Keratinocyte (primary cell): Measurements from ENCODE around the gene CLINT1. TPM values are rescaled to one million over a fixed set of nuclear protein-coding genes. Genes with fewer than 3 reads are reported as not detected.

ENCODE experiments used
- DNase-seq: peaks from one replicate; pipeline ENCODE4 v3.0.0-alpha.2; 2011; ENCODE audit warnings: low read depth, missing footprints, low spot score
- FAIRE-seq: peaks from 2 replicates; lab custom pipeline; 2011; peaks lifted over from hg19 to GRCh38; lab: Jason Lieb, UNC
- H2AFZ ChIP-seq: 2 replicates; pipeline ENCODE4 v1.6.0; 2012; ENCODE audit warnings: low read length, control low read depth, inconsistent platforms; ENCODE audit not compliant: control insufficient read depth
- H3K27ac ChIP-seq: 2 replicates; pipeline ENCODE4 v1.5.1; 2011; ENCODE audit warnings: low read length; ENCODE audit not compliant: control insufficient read depth, insufficient read depth
- H3K27me3 ChIP-seq: 3 replicates; pipeline ENCODE4 v1.6.0; 2011; ENCODE audit warnings: low read length; ENCODE audit not compliant: control insufficient read depth, insufficient read depth; ENCODE audit errors: extremely low read depth
- H3K36me3 ChIP-seq, 2 experiments: 2 replicates in 1 of 2; 3 replicates in 1 of 2; pipeline ENCODE4 v1.5.1; 2011; ENCODE audit warnings: low read length in 2 of 2, mild to moderate bottlenecking in 1 of 2; ENCODE audit not compliant: control insufficient read depth in 2 of 2, insufficient read depth in 2 of 2; ENCODE audit errors: extremely low read depth in 1 of 2
- H3K4me1 ChIP-seq: 3 replicates; pipeline ENCODE4 v1.5.1; 2011; ENCODE audit warnings: low read length; ENCODE audit not compliant: control insufficient read depth, insufficient read depth; ENCODE audit errors: extremely low read depth
- H3K4me2 ChIP-seq: 3 replicates; pipeline ENCODE4 v1.6.0; 2011; ENCODE audit warnings: low read depth, low read length; ENCODE audit not compliant: control insufficient read depth, insufficient read depth; ENCODE audit errors: extremely low read depth
- H3K4me3 ChIP-seq, 3 experiments: fragments of 200-600 bp in 1 of 3; sonication (generic) in 1 of 3; 2 replicates in 2 of 3; 3 replicates in 1 of 3; pipeline ENCODE4 v1.5.1; 2011 to 2016; ENCODE audit warnings: low read length in 3 of 3, mild to moderate bottlenecking in 3 of 3, control low read depth in 2 of 3, inconsistent platforms in 1 of 3, low read depth in 1 of 3, mixed read lengths in 1 of 3, mixed run types in 1 of 3, moderate library complexity in 1 of 3; ENCODE audit not compliant: control insufficient read depth in 2 of 3, insufficient read depth in 2 of 3; ENCODE audit errors: extremely low read depth in 1 of 3
- H3K79me2 ChIP-seq: 2 replicates; pipeline ENCODE4 v1.6.0; 2012; ENCODE audit warnings: low read length; ENCODE audit not compliant: control insufficient read depth, insufficient read depth
- H3K9ac ChIP-seq: 3 replicates; pipeline ENCODE4 v1.6.0; 2011; ENCODE audit warnings: low read length; ENCODE audit not compliant: control insufficient read depth, insufficient read depth; ENCODE audit errors: extremely low read depth
- H3K9me1 ChIP-seq: 3 replicates; pipeline ENCODE4 v1.6.0; 2011; ENCODE audit warnings: low read length; ENCODE audit not compliant: control insufficient read depth, insufficient read depth; ENCODE audit errors: extremely low read depth
- H3K9me3 ChIP-seq: 2 replicates; pipeline ENCODE4 v1.5.1; 2012; ENCODE audit warnings: low read depth, low read length; ENCODE audit not compliant: control insufficient read depth
- H4K20me1 ChIP-seq: 3 replicates; pipeline ENCODE4 v1.6.0; 2011; ENCODE audit warnings: low read length; ENCODE audit not compliant: control insufficient read depth, insufficient read depth; ENCODE audit errors: extremely low read depth
- CTCF ChIP-seq, 3 experiments: IDR thresholded peaks in 1 of 3; conservative IDR thresholded peaks in 1 of 3; optimal IDR thresholded peaks in 1 of 3; 2 replicates in 2 of 3; 3 replicates in 1 of 3; pipeline versions ENCODE3 to v1.5.1; 2011; ENCODE audit warnings: low read length in 3 of 3, mild to moderate bottlenecking in 3 of 3, moderate library complexity in 2 of 3, control low read depth in 1 of 3, inconsistent platforms in 1 of 3; ENCODE audit not compliant: insufficient read depth in 2 of 3; ENCODE audit errors: extremely low read depth in 1 of 3
- EZH2 ChIP-seq: IDR thresholded peaks from one replicate; pipeline ENCODE4 v1.6.1; 2012; ENCODE audit warnings: inconsistent platforms, mild to moderate bottlenecking, low read length, moderate library complexity
- dilution Hi-C: fragments of 300-500 bp; cut with MboI; formaldehyde crosslinking; loops from one replicate; pipeline ENCODE4 v1.7.0; 2020; ENCODE audit warnings: low sequenced_read_pairs; ENCODE audit not compliant: extremely low pct_ligation_motif_present
- polyA plus RNA-seq, 5 experiments: library from polyadenylated mRNA; depleted of rRNA in 3 of 5; stranded (reverse) in 3 of 5; stranded (forward) in 1 of 5; unstranded in 1 of 5; fragments of >200 nt; gene quantifications; 1 replicate in 1 of 5; 2 replicates in 3 of 5; 3 replicates in 1 of 5; pipeline versions ENCODE4 v1.2.1 to v1.2.3, GENCODE V29; 2011 to 2012; ENCODE audit warnings: missing spikeins in 2 of 5, low read depth in 1 of 5, low replicate concordance in 1 of 5

CLINT1 gene
- polyA plus RNA-seq, 1 donor (not counting 4 experiments of a cell fraction or from before 2014, with no cell fraction given) = 112 TPM

- dilution Hi-C loops = no loop called here
- no peak overlapping the region for H3K4me2 ChIP-seq
- no peaks in the 10 kb centered on the region for H4K20me1 ChIP-seq
- TF ChIP-seq EZH2 (no peak), CTCF (optimal IDR thresholded peaks at IDR 0.05 in 1 of 3, IDR thresholded peaks at IDR 0.05 in 1 of 3, conservative IDR thresholded peaks at IDR 0.05 in 1 of 3; ENCODE audit: extremely low read depth in 1 of 3, insufficient read depth in 2 of 3, low read length in 3 of 3) (no peak)
- H3K27me3 ChIP-seq = no peaks in the 10 kb centered on the region
- H3K27ac ChIP-seq = no peak overlapping the region
- no peak overlapping the region for H2AFZ ChIP-seq
- peaks cover 7% of the 10 kb centered on the region for H3K4me1 ChIP-seq
- peaks cover 27% of the 10 kb centered on the region for H3K79me2 ChIP-seq
- FAIRE-seq = no peak
- no peak overlapping the region for H3K9ac ChIP-seq
- H3K9me1 ChIP-seq = no peaks in the 10 kb centered on the region
- no peak for DNase-seq
- H3K9me3 ChIP-seq = no peaks in the 10 kb centered on the region
- no peak overlapping the region for H3K4me3 ChIP-seq
- H3K36me3 ChIP-seq = no peaks in the 10 kb centered on the region
Measured at GRCh38 chr5:157860898-157861890, 2.2 kb upstream of the CLINT1 start.

GRCh38 chr5:157859227-157859575 is 256 bp upstream of the CLINT1 start:
- Histone ChIP-seq H3K9me1 (no peaks in the 10 kb centered on the region), H3K27ac (no peak overlapping the region), H3K27me3 (no peaks in the 10 kb centered on the region), H3K4me3 (peak overlapping the region in 2 of 3 experiments; percentile 78 to 98), H3K4me2 (peak overlapping the region; percentile 42), H3K9ac (peak overlapping the region; percentile 83), H4K20me1 (peaks cover 6% of the 10 kb centered on the region), H3K9me3 (no peaks in the 10 kb centered on the region), H2AFZ (no peak overlapping the region), H3K4me1 (peaks cover 7% of the 10 kb centered on the region), H3K36me3 (no peaks in the 10 kb centered on the region), H3K79me2 (peaks cover 47% of the 10 kb centered on the region)
- DNase-seq (no peak), FAIRE-seq (no peak)
- dilution Hi-C loops = no loop called here
- TF ChIP-seq CTCF (optimal IDR thresholded peaks at IDR 0.05 in 1 of 3, IDR thresholded peaks at IDR 0.05 in 1 of 3, conservative IDR thresholded peaks at IDR 0.05 in 1 of 3; ENCODE audit: extremely low read depth in 1 of 3, insufficient read depth in 2 of 3, low read length in 3 of 3) (no peak), EZH2 (no peak)
